ENCODE measurements around the gene CUX1.
"Not testable (repeated sequence)": the region's sequence is repeated elsewhere in the genome, so short reads cannot be mapped to it uniquely, and the experiment has no call there.

Gene CUX1

DNA sequence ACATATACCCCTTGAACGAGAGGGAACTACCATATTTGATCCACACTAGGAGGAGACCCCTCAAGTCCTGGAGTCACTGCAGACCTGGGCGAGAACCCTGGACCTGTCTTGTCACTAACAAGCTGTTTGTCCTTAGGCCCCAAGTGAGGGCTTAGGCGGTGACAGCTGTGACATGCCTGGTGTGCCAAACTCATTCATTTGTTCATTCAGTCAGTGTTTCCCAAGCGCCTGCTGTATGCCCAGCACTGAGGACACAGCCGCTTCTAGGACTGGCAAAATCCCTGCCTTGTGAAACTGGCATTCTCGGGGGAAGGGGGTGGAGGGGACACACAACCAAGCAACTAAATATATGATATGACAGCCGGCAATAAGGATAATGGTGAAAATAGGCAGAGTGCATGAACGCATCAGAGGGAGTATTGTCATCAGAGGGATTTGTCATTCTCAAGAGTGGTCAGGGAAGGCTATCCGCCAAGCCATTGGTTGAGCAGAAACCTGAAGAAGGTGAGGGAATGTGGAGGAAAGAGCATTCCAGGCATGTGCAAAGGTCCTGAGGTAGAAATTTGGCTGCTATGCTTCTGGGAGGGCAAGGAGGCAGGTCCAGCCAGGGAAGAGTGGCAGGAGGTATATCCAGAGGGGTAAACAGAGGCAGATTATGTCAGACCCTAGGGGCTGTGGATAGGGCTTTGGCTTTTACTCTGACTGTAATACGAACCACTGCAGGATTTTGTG lies 480.2 kb downstream of the CUX1 start:
- DNase-seq: no peak

DNA sequence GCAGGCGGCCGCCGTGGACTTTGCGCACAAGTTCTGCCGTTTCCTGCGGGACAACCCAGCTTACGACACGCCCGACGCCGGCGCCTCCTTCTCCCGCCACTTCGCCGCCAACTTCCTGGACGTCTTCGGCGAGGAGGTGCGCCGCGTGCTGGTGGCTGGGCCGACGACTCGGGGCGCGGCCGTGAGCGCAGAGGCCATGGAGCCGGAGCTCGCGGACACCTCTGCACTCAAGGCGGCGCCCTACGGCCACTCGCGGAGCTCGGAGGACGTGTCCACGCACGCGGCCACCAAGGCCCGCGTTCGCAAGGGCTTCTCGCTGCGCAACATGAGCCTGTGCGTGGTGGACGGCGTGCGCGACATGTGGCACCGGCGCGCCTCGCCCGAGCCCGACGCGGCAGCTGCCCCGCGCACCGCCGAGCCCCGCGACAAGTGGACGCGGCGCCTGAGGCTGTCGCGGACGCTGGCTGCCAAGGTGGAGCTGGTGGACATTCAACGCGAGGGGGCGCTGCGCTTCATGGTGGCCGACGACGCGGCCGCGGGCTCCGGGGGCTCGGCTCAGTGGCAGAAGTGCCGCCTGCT lies 483.3 kb downstream of the CUX1 start:
- DNase-seq: no peak

DNA sequence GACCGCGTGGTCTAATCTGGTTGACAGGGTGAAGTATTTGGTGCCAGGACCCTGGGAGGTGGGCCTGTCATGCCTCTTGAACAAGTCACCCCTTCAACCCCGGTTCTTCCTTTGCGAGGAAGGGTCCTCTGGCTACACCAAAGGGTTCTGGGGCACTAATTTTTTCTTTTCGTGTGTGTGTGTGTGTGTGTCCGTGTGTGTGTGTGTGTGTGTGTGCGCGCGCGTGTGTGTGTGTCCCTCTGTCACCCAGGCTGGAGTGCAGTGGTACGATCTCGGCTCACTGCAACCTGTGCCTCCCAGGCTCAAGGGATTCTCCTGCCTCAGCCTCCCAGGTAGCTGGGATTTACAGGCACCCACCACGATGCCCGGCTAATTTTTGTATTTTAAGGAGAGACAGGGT lies 483.9 kb downstream of the CUX1 start:
- DNase-seq: not testable (repeated sequence)

DNA sequence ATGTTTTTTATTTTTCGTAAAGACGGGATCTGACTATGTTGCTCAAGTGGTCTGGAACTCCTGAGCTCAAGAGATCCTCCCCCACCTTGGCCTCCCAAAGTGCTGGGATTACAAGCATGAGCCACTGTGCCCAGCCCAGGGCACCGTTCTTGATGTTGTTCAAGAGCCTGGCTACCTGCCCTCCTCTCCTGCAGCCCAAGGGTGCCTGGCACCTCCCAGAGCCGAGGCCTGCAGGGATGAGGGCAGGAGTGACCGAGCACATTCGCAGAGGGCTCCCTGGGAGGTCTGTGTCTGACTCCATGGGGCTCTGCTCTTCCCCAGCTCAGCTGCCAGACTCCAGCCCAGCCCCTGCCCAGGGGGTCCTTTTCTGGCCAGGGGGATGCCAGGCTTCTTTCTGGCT lies 484.6 kb downstream of the CUX1 start:
- DNase-seq: no peak

DNA sequence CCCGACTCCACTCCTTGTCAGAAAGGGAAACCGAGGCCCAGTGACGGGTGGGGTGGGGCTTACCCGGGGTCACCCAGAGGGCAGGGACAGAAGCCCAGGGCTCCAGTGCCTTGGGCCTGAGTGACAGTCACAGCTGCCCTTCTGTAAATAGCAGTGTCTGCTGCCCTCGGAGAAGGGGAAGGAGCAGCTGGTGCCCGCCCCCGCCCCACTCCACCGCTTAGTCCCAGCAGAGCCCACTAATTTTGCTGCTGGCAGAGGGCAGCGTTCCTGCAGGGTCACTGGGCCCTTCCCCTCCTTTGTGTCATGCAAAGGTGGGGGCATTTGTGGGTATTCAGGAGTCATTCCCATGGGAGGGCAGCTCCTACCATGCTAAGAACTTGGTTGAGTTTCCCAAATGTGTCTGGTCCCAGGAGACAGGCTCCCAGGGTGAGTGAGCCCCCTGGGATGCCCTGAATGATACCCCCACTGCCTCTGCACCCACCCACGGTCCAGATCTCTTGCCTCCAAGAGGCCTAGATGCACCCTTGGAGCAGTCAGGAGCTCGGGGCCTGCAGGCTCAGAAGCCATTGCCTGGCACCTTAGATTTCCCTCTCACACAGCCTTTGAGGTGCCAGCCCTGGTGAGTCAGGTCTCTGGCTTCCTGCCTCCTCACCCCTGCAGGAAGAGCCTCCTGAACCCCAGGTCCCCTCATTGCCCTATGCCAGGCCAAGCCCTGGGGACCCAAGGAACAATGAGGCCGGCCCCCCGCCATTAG lies 486.4 kb downstream of the CUX1 start:
- DNase-seq: no peak

DNA sequence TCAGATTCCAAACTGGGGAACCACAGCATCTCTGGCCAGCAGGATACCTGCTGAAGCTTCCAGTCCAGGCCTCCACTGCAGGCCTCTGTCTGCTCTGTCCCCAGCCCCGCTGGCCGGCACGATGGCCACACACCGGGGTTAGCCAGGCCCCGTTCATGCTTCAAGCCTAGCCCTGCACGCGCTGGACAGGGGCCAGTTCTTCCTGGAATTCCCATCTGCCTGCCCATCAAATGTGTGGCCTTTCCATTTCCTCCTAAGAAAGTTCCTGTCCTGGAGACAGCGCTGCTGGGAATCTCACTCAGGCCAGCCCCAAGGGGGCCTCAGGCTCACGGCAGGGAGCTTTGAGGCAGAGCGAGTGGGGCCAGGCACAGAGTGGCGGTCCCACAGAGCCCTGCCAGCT lies 487.2 kb downstream of the CUX1 start:
- no peak for DNase-seq

DNA sequence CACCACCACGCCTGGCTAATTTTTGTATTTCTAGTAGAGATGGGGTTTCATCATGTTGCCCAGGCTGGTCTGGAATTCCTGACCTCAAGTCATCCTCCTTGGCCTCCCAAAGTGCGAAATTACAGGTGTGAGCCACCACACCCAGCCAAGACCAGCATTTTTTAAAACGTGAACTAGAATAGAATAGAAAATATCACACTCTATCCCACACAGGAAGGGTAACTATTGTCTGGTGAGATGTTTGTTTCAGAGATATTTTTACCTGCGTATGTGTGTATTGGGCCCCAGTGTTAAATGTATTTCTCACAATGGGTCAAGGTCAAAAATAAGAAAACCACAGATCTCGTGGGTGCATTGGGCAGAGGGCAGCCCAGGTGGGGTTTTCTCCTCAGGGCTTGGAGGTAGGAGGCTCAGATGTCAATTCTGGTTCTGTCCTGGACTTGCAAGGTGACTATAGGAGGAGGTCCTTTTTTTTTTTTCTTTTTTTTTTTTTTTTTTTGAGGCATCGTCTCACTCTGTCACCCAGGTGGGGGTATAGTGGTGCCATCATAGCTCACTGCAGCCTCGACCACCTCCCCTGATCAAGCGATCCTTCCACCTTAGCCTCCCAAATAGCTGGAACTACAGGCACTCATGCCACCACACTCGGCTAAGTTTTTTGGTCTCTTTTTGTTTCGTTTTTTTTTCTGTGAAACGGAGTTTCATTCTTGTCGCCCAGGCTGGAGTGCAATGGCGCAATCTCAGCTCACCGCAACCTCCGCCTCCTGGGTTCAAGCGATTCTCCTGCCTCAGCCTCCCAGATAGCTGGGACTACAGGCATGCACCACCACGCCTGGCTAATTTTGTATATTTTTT lies 488.2 kb downstream of the CUX1 start:
- DNase-seq: no peak

DNA sequence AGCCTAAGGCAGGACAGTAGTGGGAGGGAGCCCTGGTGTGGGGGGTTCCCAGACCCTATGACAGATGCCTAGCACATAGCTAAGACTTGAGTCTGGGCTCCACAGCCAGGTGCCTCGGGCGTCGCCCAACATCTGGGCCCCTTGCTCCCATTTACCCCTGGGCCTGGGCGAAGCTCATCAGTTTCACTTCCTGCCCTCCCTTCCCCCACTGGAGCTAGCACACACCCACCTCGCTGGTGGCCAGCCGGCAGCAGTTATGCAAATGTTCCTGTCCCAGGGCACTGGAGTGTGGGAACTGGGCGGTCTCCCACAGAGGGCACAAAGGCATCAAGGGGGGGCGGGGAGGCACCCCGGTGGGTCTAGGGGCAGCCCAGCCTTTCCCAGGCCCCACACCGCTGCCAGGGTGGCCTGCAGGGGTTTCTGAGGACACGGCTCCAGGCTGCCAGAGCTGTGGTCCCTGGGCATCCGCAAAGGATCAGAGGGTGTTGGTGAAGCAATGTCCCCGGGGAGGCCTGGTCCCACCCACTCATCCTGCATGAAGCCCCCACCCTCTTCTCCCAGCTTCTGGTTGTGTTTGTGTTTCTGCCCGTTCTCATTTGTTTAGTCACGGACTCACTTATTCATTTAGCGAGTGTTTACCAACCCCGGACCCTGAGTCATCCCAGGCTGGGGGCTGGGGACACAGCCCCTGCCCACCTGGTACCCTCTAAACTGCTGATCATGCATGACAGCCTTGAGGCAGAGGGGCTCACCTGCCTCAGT lies 489.7 kb downstream of the CUX1 start:
- no peak for DNase-seq

DNA sequence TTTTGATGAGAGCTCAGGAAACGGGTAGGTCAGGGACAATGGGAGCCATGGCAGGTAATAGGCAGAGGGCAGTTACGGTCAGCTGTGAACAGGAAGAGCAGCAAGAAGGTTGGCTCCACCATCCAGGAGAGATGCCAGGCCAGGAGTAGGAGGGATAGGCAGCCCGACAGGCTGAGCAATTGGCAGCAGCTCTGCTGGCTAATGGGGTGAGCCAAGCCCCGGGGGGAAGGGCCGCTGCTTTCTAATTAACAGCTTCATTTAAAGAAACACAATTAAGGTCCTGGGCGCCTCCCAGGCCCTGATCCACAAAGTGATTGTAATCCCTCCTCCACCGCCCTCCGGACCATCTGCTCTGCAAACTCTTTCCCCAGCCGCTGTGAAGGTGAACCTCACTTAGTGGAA lies 493.0 kb downstream of the CUX1 start:
- no peak for DNase-seq

DNA sequence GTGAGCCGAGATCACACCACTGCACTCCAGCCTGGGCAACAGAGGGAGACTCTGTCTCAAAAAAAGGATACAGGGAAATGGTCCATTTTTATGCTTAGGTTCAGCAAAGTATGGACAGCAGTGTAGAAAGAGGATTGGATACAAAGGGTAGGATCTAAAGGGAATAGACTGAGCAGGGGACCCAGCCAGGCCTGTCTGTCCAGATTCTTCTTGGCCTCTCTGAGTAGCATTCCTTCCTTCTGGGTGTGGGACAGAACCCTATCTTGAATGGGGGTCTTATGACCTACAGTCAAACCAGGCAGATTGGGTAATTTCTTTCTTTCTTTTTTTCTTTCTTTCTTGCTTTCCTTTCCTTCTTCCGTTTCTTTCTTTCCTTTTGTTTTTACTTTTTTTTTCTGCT lies 494.9 kb downstream of the CUX1 start:
- no peak for DNase-seq

DNA sequence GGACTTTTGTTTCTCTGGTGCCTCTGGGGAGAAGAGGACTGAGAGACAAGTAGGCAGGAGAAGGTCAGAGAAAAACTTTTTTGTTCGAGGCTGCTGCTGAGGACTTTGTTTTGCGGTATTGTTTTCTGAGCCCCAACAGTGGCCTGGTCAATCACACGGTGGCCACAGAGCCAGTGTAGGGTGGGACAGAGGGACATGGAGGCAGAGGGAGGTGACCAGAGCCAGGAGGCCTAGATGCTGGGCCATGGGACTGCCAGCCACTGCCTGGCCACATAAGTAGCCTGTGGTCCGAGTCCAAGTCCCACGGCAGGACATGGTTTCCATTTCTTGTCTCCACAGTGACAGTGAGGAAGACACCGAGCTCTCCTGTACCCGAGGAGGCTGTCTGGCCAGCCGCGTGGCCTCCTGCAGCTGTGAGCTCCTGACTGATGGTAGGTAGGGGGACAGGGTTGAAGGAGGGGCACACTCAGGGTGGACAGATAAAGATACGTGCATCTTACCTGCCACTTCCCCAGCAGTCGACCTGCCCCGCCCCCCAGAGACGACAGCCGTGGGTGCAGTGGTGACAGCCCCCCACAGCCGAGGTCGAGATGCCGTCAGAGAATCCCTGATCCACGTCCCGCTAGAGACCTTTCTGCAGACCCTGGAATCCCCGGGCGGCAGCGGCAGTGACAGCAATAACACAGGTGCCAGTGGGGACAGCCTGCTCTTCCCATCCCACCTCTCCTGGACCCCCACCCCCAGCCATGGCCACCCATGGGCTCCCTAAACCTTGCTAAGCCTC lies 496.8 kb downstream of the CUX1 start:
- no peak for DNase-seq

DNA sequence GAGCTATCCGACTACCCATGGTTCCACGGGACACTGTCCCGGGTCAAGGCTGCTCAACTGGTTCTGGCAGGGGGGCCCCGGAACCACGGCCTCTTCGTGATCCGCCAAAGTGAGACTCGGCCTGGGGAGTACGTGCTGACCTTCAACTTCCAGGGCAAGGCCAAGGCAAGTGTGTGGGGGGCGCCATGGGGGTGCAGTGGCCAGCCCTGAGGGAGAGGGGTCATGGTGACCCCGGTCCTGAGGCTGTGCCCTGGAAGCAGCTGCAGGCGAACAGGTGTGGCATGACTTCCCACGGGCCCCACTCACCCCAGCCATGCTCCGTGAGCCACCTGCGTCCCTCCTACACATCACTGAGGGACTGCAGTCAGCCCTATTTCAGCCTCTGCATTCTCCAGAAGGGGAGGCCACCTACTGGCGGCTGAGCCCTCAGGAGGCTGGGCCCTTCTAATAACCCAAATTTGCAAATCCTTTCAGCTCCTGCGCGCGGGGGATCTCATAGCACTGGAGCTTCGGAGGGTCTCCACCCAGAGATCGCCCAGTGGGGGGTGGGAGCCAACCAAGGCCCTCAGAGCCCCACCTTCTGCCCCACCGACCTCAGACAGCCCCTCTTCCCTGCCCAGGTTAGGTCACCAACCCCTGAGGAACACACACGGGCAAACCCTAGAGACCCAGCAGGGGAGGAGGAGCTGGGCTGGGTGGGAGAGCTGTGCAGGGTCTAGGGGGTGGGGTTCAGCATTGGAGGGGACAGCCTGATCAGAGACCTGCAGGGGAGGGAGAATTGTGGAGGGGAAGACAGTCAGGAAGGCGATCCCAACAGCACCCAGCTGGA lies 500.0 kb downstream of the CUX1 start:
- no peak for DNase-seq

DNA sequence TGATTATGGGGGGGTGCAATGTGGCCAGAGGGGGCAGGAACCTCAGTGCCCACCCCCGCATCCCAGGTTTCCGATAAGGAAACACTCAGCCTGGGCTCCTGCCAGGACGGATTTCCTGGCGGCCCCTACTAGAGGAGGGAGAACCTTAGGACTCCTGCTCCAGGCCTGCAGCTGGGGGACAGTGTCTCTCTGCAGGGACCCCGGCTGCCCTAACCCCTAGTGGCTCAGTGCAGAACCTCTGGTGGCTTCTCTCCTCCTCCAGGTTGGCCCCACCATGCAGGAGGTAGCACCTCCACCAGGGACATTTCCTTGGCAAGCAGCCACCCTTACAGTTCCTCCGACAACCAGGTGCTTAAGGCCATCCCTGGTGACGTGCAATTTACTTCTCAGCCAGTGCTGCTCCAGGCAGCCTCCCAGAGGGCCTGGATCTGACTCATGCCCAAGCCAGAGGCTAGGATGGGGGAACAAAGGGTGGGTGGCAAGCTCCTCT lies 501.1 kb downstream of the CUX1 start:
- no peak for DNase-seq

DNA sequence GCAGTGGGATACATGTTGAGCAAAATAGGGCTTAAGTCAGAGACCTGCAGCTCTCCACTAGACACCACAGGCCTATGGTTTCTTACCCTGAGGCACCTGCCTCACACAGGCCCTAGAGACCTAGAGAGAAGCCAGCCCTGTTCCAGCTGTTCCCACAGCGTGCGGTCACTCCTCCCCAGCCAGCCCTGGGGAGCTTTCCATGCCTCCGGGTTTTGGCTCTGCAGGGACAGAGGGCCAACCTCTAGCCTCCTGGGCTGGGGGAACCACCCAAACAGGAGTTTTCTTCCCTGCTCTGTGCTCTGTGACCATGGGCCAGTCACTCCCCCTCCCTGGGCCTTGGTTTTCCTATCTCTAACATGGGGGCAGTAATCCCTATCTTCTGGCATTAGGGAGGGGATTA lies 502.2 kb downstream of the CUX1 start:
- DNase-seq: no peak

DNA sequence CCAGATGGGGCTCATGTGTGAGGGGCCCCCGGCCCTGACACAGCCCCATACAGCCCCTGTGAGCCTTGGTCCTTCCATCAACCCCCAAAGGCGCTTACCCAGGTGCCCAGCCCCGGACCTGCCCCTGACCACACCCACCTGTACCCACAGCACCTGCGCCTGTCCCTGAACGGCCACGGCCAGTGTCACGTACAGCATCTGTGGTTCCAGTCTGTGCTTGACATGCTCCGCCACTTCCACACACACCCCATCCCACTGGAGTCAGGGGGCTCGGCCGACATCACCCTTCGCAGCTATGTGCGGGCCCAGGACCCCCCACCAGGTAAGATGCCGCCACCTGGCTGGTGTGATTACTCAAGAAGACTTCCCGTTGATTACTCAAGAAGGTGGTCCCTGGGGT lies 502.8 kb downstream of the CUX1 start:
- DNase-seq: no peak

DNA sequence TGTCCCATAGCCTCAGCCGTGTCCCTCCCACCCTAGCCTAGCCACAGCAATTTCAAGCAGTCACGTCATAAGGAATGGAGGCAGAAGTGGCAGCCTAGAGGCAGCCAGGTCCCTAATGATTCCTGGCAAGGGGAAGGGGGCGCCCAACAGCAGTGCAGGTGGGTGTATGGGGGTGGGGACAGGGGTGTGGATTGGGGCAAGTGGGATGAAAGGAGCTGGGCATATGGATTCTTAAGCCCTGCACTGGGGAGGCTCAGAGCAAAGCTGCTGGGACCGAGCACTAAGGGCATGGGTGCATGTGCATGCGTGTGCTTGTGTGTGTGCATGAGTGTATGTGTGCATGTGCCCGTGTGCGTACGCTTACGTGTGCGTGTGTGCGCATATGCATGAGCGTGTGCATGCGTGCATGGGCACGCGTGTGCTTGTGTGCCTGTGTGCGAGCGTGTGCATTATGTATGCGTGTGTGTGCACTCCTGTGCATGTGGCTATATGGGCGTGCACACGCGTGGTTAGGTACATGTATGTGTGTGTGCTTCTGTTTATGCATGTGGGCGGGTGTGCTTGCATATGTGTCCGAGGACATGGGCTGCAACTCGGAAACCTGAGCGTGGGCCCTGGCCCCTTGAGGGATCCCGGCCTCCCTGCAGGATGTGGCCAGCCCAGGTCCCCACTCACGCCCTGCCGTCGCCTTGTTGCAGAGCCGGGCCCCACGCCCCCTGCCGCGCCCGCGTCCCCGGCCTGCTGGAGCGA lies 503.4 kb downstream of the CUX1 start:
- DNase-seq: no peak

DNA sequence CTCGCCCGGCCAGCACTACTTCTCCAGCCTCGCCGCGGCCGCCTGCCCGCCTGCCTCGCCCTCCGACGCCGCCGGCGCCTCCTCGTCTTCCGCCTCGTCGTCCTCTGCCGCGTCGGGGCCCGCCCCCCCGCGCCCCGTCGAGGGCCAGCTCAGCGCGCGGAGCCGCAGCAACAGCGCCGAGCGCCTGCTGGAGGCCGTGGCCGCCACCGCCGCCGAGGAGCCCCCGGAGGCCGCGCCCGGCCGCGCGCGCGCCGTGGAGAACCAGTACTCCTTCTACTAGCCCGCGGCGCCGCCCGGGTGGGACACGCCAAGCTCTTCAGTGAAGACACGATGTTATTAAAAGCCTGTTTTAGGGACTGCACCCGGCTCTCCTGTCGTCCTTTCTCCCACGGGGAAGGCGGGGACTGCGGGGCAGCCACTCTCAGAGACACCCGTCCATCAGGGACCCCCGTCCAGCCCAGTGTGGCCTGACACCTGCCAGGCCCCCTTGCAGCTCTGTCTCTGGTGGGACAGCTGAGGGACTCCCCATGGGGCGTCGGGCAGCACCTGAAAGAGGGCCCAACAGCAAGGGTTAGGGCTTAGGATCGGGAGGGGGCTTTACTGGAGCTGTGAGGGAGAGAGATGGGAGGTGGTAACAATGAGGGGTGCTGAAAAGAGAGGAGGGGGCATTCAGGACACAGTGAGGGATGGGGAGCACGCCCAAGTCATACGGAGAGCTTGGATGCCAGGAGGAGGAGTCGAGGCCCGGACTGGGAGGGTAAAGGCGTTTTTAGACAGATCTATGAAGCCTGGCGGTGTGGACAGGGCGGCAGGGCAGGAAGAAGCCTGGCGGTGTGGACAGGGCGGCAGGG lies 504.1 kb downstream of the CUX1 start:
- no peak for DNase-seq

DNA sequence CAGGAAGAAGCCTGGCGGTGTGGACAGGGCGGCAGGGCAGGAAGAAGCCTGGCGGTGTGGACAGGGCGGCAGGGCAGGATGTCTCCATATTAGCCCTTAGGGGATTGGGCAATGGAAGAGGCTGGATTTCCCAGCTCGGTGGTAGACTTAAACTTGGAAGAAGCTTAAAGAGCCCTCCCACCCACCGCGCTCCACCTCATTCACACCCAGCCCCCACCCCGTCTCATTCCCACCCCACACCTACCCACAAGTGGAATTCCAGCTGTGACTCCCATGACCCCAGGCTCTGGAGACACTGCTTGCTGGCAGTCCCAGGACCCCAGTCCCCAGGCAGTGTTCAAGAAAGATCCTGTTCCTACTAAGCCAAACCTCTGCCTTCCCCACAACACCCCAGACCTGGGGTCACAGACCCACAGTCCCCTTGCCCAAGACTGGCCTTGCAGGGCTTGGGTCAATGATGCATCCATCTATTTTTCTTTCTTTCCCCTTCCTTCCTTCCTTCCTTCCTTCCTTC lies 504.8 kb downstream of the CUX1 start:
- no peak for DNase-seq

DNA sequence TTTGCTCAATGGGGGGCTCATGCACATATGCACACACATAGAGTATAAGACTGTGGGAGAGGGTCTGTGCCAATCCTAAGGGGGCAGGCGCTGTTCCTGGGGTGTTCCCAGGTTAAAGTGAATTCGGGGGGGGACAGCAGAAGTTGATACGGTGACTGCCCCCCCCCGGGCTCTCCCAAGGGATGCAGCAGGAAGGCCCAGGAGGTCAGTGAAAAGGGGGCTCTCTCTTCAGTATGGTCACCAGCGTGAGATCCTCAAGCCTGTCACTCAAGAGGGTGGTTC lies 506.4 kb downstream of the CUX1 start:
- no peak for DNase-seq
